SU-DHL-6 (cell line): ENCODE results near the gene SMAD1.

Source experiments
- CTCF ChIP-seq: fragments of 200-600 bp; sonication (generic); IDR thresholded peaks from one replicate; pipeline ENCODE4 v1.5.1; 2017; ENCODE audit warnings: antibody characterized with exemption, mild to moderate bottlenecking, low read length, moderate library complexity; ENCODE audit not compliant: insufficient read depth, poor library complexity, severe bottlenecking
- EZH2phosphoT487 ChIP-seq: fragments of 200-600 bp; sonication (generic), shearing (Covaris generic); conservative IDR thresholded peaks from 2 replicates; pipeline ENCODE4 v1.6.1; 2018; ENCODE audit warnings: mild to moderate bottlenecking, antibody characterized with exemption, low read length, moderate library complexity, mixed read lengths

- TF ChIP-seq EZH2phosphoT487 (no peak), CTCF (no peak)
These were observed 64.0 kb downstream of the SMAD1 start for GRCh38 chr4:145545538-145546174.
